ENCODE measurements around the gene CEP170. TPM values are rescaled to one million over a fixed set of nuclear protein-coding genes. Genes with fewer than 3 reads are reported as not detected.
A peak's percentile ranks its signal among the peaks of the same experiment; 100 is the strongest.

The CEP170 gene
- total RNA-seq, 1 donor from 2014 or later: 125 TPM

DNA sequence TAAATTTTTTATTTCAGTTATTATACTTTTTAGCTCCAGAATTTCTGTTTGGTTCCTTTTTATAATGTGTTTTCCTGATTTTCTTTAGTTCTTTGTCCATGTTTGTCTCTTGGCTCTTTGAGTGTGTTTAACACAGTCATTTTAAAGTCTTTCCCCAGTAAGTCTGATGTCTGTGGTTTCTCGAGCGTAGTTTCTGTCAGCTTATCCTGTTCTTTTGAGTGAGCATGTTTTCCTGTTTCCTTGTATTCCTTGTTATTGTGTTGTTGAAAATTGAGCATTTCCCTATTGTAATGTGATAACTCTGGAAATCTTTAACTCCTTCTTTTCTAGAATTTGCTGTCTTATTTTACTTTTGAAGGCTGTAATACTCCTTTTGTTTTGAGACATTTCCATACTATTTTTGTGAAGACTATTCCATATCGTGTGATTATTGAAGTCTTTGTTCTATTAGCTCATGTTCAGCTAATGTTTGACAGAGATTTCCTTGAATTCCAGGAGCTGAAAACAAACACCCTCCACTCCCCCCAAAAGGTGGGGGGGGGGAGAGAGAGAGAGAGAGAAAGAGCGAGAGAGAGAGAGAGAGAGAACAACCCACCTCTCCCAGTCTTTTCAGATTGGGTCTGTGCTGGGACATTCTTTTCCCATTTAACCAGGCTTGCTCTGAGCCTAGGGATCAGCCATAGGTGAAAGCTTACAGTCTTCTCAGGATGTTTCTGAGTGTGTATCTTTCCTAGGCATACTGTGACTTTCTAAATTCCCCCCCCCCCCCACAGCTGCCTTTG, 39.1 kb upstream of the CEP170 start:
- no peaks in the 10 kb centered on the region for H3K27me3 Mint-ChIP-seq (ENCODE audit: unreplicated experiment)
- TF ChIP-seq, protein P1, sequence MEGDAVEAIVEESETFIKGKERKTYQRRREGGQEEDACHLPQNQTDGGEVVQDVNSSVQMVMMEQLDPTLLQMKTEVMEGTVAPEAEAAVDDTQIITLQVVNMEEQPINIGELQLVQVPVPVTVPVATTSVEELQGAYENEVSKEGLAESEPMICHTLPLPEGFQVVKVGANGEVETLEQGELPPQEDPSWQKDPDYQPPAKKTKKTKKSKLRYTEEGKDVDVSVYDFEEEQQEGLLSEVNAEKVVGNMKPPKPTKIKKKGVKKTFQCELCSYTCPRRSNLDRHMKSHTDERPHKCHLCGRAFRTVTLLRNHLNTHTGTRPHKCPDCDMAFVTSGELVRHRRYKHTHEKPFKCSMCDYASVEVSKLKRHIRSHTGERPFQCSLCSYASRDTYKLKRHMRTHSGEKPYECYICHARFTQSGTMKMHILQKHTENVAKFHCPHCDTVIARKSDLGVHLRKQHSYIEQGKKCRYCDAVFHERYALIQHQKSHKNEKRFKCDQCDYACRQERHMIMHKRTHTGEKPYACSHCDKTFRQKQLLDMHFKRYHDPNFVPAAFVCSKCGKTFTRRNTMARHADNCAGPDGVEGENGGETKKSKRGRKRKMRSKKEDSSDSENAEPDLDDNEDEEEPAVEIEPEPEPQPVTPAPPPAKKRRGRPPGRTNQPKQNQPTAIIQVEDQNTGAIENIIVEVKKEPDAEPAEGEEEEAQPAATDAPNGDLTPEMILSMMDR (IDR thresholded peaks at IDR 0.05): no peak
- peaks cover 9% of the 10 kb centered on the region for H3K9me3 Mint-ChIP-seq (ENCODE audit: unreplicated experiment)
- peaks cover 54% of the 10 kb centered on the region for H3K36me3 Mint-ChIP-seq (ENCODE audit: unreplicated experiment)
- no peak overlapping the region for H3K4me3 Mint-ChIP-seq (ENCODE audit: unreplicated experiment)
- peaks cover 23% of the 10 kb centered on the region for H3K4me1 Mint-ChIP-seq (ENCODE audit: unreplicated experiment)
- no peak overlapping the region for H3K27ac Mint-ChIP-seq (ENCODE audit: unreplicated experiment)
- no peak for DNase-seq (ENCODE audit: extremely low spot score, unreplicated experiment)

DNA sequence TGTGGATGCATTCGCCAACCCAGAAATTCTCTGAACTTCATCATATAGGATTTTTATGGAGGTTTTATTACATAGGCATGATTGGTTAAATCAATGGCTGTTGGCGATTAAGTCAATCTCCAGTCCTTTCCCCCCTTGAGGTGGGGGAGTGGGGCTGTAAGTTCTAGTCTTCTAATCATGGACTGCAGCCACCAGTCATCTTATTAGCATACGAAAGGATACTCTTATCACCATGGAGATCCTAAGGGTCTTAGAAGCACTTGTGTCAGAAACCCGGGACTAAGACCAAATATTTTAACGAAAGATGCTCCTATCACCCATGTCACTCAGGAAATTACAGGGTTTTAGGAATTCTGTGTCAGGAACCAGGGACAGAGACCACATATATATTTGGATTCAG, 37.0 kb upstream of the CEP170 start:
- Mint-ChIP-seq H3K9me3 (ENCODE audit: unreplicated experiment) (peaks cover 9% of the 10 kb centered on the region), H3K27me3 (ENCODE audit: unreplicated experiment) (no peaks in the 10 kb centered on the region), H3K36me3 (ENCODE audit: unreplicated experiment) (peaks cover 44% of the 10 kb centered on the region), H3K4me3 (ENCODE audit: unreplicated experiment) (no peak overlapping the region), H3K27ac (ENCODE audit: unreplicated experiment) (no peak overlapping the region), H3K4me1 (ENCODE audit: unreplicated experiment) (peaks cover 35% of the 10 kb centered on the region)
- no peak for DNase-seq (ENCODE audit: extremely low spot score, unreplicated experiment)
- TF ChIP-seq, protein P1 (IDR thresholded peaks at IDR 0.05): no peak

DNA sequence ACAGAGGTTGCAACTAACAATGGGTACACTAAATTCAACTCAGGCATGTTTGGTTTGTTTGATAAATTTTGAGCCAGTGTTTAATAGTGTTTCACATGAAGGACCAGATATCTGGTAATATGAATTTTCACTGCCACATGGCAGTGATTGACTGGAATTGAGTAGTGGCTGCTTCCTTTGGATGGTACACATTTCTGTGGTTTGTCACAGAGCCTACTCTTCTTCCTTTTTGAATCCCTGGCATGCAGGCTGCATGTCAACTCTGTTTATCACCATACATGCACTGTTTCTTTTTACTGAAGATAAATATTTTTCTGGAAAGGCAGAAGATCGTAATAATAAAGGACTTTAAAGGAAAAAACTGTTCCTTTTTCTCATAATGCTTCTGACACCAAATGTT, 36.2 kb upstream of the CEP170 start:
- DNase-seq (ENCODE audit: extremely low spot score, unreplicated experiment): no peak
- H3K27me3 Mint-ChIP-seq (ENCODE audit: unreplicated experiment): no peaks in the 10 kb centered on the region
- peaks cover 6% of the 10 kb centered on the region for H3K9me3 Mint-ChIP-seq (ENCODE audit: unreplicated experiment)
- H3K36me3 Mint-ChIP-seq (ENCODE audit: unreplicated experiment): peaks cover 39% of the 10 kb centered on the region
- peak overlapping the region; percentile 64 for H3K27ac Mint-ChIP-seq (ENCODE audit: unreplicated experiment)
- no peak overlapping the region for H3K4me3 Mint-ChIP-seq (ENCODE audit: unreplicated experiment)
- TF ChIP-seq, protein P1 (IDR thresholded peaks at IDR 0.05): no peak
- peaks cover 44% of the 10 kb centered on the region for H3K4me1 Mint-ChIP-seq (ENCODE audit: unreplicated experiment)

DNA sequence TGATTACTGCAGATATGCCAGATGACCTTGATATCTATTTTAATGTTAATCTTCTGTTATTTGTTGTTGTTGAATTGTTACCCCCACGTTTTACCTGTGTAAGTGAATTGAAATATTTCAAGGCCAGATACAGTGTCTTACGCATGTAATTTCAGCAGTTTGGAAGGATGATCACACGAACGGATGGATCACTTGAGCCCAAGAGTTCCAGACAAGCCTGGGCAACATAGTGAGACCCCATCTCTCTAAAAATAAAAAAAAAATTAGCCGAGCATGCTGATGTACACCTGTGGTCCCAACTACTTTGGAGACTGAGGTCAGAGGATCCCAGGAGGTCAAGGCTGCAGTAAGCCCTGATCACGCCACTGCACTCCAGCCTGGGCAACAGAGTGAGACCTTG, 33.0 kb upstream of the CEP170 start:
- no peak for DNase-seq (ENCODE audit: extremely low spot score, unreplicated experiment)
- Mint-ChIP-seq H3K4me1 (ENCODE audit: unreplicated experiment) (peaks cover 54% of the 10 kb centered on the region), H3K9me3 (ENCODE audit: unreplicated experiment) (peaks cover 5% of the 10 kb centered on the region), H3K27me3 (ENCODE audit: unreplicated experiment) (no peaks in the 10 kb centered on the region), H3K27ac (ENCODE audit: unreplicated experiment) (peak overlapping the region; percentile 11), H3K36me3 (ENCODE audit: unreplicated experiment) (peaks cover 23% of the 10 kb centered on the region), H3K4me3 (ENCODE audit: unreplicated experiment) (no peak overlapping the region)
- TF ChIP-seq, protein P1 (IDR thresholded peaks at IDR 0.05): no peak

DNA sequence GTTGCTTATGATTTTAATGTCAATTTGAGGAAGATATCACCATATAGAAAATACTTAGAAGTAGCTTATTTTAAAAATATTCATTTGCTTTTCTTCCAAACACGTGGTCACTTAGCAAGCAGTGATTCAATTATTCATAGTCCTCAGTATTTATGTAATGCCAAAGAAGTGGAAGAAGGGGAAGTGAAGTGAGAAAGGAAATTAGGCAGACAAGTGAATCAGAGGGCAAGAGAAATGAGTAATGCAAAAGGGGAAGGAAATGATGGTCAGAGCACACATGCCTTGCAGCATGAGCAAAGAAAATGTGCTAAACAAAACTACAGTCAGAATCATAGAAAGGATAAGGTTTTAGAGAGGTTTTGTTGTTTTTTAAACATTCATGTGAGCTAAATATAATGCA, 32.6 kb upstream of the CEP170 start:
- DNase-seq (ENCODE audit: extremely low spot score, unreplicated experiment): no peak
- Mint-ChIP-seq H3K36me3 (ENCODE audit: unreplicated experiment) (peaks cover 20% of the 10 kb centered on the region), H3K4me1 (ENCODE audit: unreplicated experiment) (peaks cover 54% of the 10 kb centered on the region), H3K27ac (ENCODE audit: unreplicated experiment) (peak overlapping the region; percentile 11), H3K4me3 (ENCODE audit: unreplicated experiment) (no peak overlapping the region), H3K9me3 (ENCODE audit: unreplicated experiment) (peaks cover 6% of the 10 kb centered on the region), H3K27me3 (ENCODE audit: unreplicated experiment) (no peaks in the 10 kb centered on the region)
- TF ChIP-seq, protein P1 (IDR thresholded peaks at IDR 0.05): no peak
